NCI-H2196 (cell line): ENCODE data around the gene INPP5A.

Experiments used
- DNase-seq: peaks from one replicate; lab custom pipeline; 2025; ENCODE audit not compliant: unreplicated experiment; lab: John Stamatoyannopoulos, UW

Gene INPP5A

DNA sequence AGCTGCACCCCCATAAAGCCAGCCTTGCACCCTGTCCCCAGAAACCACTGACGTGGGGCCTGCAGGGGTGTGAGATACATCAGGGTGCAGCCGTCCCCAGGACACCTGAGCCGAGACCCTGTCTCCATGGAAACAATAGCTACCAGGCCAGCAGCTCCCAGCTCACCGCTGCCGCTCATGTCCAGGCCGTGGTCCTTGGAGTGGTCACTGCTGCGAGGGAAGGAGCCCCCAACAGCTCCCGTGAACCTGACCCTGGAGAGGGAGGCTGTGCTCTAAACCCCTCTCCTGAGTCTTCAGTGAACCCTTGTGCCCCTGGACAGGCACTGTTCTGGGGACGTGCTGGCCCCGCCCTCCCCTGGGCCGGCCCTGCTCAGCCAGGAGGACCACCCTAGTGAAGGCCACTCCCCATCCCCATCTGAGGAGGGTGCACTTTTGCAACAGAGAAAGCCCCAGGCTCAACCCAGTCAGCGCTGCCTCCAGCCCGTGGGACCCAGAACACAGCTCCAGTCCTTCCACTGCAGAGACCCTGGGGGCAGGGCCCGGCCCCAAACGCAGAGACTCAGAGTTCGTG lies 19.6 kb upstream of the INPP5A start:
- DNase-seq, result no peak

DNA sequence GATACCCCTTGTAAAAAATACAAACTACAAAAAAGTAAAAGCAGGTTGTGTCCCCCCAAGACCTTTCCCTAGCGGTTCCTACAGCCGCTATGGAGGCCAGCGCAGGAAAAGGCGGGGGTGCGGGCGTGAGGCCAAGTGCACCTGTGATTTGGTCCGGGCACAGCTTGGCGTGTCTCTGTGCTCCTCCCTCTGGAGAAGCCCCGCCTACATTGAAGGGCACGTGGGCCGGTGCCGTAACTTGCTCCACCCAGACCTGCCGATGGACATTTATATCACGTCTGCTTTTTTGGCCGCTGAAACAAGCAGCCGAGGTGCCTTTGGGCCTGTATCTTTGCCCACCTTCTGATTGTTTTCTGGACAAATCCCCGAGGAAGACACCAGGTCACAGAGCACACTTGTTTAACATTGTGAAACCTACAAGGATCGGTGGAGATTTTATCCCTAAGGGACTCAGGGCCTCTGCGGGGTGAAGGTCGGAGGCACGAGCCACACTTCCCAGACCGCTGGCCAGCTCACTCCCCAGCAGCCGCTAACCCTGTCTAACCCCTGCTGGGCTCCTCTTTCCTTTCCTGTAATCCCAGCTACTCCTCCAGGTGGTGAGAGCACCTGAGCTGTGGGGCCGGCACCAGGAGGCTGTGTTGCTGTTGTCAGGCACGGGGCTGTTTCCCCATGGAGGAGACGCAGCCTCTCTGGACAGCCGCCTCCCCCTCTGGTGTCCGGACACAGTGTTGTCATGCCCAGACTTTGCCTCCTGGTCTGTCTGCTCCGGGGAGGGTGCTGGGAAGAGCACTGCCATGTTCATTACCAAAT lies 18.8 kb upstream of the INPP5A start:
- DNase-seq, result no peak

DNA sequence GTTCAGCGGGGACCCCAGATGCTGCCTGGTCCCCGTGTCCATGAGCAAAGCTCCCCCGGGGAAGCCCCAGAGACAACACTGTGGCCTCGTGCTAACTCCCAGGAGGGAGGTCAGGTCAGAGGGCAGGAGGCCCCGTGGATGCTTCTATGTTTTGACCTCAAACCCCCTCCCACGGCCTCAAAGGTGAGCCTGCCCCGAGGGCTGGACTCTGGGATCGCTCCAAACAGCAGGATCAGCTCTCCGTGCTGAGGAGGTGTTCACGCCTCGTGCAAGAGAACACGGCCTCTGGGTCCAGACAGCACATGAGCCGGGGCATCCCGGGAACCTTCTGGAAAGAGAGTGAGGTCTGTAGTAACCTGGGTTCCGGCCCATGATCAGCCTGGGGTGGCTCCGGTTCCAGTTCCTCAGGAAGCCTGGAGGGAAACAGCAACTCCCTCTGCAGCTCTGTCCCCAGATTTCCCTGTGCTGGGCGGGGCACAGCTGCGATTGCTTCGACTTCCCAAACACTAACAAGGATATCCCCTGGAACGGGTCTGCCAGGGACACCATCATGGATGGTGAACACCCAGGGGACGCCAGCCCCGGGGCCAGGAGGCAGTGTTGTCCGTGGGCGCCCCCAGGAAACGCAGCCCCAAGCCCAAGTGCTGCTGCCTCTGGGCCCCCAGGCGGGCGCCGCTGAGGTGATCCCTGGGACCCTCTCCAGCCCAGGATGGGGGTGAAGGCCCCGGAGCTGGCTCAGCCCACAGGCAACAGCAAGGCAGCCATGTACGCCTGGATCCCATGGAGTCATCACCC lies 18.0 kb upstream of the INPP5A start:
- DNase-seq, result no peak

DNA sequence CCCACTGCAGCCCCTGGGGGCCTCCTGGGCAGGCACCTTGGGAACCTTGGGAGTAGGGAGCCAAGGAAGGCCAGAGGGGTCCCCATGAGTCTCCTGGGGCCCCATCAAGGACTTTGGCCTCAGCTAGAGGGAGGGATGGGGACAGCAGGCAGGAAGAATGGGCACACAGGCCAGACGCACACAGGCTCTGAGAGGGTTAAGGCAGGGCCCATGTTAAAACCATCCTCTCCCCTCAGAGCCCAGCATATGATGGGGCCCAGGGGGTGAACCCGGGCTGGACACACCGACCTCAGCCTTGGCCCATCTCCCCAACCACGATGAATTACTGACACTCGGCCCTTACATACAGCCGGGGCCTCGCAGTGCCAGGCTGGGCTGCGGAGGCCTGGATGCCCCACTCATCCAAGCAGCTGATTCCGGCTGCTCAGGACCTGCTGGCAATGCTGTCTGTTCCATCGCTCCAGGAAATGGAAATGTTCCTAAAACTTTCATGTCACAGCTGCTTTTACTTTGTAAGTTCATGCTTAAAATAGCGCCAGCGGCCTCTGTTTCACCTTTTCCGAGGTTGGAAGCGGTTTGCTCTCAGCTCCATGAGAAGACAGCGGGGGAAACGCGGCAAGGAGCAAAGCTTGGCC lies 17.3 kb upstream of the INPP5A start:
- no peak for DNase-seq

DNA sequence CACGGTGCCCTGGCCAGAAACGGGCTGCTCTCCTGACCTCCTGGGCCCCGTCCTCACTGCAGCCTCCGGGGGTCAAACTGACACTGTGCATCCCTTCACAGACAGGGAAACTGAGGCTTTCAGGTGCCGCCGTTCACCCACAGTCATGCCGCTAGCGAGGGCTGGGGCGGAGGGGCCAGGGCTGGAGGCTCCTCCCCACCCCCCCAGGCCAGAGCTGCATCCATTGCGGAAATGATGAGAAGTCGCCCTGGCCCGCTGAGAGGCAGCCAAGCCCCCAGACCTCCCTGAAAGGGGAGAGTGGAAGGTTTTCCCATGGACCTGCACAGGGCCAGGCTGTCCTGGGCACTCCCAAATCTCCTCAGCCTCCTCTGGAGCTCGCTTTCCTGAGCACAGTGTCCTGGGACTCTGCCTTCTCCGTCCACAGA lies 16.5 kb upstream of the INPP5A start:
- no peak for DNase-seq

DNA sequence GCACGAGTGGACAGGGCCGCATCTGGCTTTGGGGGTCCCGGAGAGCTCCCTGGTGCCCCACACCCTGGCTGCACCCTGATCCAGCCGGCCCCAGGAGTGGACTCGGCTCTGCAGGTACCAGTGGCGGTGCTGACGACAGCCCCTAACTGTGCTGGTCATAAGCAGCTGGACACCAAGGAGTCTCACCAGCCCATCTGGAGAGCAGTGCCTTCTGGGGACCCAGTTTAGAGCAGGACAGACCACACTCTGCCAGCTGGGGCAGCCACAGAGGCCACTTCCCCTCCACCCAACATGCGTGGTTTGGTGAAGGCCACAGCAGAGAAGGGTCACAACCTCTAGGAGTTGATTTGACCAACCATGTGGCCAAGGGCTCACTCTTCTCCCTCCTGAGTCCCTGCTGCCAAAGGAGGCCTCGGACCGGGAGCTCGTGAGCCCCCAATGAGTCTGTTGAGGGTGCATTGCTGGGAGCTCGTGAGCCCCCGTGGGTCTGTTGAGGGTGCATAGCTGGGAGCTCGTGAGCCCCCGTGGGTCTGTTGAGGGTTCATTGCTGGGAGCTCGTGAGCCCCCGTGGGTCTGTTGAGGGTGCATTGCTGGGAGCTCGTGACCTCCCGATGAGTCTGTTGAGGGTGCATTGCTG lies 16.0 kb upstream of the INPP5A start:
- DNase-seq, result no peak

DNA sequence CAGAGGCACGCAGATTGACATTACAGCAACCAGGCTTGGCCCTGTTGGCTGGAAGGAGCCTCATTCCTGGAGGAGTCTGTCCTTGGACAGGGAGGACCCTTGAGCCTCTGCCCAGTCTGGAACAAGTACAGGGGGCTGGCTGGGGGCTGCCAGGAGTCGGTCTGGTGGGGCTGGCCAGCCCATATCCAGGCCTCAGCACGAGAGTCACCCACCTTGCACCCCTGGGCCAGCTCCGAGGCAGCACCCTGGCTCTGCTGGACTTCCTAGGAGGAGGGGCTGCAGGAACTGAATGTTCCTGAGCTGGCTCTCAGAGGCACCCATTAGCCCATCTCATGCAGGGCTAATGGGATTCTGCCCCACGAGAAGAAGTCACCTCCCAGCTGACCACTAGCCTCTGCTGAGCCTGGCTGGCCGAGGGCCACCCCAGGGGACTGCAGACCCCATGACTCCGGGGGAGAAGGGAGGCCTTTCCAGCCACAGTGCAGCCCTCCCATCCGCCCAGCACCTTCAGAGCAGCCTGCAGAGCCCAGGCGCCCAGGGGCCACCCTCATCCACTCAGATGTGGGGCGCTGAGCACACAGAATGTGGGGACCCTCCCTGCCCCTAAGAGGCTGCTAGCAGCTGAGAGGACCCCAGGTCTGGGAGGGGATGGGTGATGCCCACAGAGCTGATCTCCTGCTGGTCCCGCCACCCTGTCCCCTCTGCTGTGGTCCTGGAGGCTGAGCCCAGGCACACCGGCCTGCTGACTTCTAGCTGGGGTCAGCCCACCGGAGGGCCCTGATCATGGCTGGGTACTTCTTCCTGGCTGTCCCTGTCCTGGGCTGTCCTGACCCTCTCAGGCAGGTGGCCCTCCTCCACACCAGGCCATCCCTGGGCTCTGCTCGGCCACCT lies 14.8 kb upstream of the INPP5A start:
- no peak for DNase-seq

DNA sequence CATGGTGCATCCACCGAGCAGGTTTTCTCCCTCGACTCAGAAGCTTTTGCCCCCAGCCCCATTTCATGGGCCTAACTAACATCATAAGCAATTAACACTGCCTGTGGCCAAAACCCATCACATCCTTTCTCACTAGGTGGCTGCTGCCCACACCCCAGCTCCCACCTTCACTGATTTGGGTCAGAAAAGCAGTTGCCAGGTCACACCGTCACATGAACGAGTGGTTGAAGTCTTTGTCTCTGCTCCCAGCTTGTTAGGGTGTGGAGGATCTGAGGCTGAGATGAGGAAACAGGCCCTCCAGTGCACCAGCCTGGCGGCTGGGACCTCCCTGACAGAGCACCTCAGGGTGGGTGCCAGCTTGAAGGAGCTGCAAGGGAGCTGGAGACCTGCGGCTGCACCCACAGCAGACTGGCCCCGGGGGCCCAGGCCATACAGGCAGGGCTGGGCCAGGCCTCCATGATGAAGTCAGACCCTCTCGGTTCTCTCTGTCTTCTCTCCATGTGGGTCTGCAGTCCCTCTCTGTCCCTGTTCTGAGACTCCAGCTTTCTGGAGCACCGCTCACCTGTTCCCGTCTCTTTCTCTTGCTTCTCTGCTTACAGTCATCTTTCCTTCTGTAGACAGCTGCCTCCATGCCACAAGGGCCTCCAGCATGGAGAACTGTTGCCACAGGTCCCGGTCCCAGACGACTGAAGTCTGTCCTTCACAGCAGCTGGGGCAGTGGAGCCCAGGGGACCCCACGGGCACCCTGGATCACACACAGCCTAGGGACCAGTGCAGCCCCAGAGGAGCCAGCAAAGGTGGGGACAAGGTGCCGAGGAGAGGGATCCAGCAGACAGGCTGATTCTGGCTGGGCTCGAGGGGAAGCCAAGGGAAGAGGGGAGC lies 13.8 kb upstream of the INPP5A start:
- DNase-seq, result no peak

DNA sequence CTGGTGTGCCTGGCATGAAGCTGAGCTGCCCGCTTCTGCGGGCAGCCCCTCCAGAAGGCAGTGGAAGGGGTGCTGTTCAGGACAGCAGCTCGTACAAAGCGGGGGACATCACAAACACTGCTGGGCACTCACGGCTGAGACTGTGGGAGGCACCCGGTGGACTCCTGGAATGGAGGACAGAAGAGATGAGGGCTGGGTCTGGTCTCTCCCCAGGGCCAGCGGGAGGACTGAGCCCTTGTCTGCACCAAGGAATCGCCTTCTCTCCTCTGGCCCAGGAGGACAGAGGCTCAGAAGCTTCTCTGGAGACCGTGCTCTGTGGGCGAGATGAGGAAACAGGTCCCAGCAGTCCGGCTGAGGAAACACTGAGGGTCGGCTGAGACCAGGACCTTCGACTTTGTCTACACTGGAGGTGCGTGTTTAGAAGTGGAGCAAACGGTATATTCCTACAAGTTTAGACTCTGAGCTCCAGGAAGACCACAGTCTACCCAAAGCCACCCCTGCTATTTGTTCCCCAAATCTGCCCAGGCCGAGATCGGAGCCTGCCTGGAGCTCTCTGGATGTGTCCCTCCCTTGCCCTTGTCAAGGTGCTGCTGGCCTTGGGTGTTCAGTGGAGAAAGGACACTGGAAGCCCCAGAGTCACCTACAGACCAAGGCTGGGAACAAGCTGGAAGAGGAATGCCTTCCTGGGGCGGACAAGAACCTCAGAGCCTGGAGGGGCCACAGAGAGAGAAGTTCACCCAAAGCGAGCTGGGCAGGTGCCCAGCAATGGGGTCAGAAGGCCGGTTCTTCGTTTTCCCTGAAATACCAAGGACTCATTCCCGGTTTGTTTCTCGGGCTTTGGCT lies 12.9 kb upstream of the INPP5A start:
- DNase-seq, result no peak

DNA sequence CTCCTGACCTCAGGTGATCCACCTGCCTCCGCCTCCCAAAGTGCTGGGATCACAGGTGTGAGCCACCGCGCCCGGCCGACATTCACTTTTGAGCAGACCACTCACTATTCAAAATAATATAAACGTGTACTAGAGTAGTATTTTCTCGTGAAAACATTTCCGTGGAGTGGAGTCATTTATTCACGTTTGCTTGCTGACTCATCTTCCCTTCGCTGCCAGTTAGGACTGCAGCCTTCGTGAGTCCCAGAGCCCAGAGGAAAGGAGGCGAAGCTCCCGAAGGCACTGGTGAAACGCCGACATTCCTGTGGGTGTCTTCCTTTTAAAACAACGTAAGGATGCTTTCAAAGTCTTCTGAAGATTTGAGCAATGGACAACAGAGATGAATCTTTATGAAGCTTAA lies 10.9 kb upstream of the INPP5A start:
- no peak for DNase-seq

DNA sequence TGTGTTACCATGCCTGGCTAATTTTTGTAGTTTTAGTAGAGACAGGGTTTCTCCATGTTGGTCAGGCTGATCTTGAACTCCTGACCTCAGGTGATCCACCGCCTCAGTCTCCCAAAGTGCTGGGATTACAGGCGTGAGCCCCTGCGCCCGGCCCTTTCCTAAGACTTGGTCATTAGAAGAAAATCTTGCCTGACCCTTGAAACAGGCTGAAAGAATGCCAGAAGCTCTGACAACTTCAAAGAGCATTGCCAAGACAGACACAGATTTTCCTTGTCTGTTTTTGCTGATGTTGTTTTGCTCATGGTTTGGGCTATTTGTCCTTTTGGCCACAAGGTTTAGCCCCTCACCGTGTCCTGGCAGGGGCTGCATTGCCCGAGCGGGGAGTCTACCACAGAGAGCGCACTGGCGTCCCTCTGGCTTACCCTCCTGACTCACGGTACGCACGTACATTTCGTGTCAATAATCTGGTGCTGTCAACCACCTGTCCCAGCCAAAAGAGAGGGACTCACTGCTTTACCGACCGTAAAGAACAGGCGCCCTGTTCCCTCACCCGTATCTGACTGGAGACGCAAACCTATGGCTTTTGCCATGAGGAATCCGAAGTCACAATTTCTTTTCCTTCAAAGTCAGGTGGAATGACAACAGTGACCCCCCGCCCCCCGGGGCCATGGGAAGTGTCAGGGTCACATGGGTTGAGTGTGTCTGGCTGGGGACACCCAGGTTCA lies 10.1 kb upstream of the INPP5A start:
- DNase-seq, result no peak

DNA sequence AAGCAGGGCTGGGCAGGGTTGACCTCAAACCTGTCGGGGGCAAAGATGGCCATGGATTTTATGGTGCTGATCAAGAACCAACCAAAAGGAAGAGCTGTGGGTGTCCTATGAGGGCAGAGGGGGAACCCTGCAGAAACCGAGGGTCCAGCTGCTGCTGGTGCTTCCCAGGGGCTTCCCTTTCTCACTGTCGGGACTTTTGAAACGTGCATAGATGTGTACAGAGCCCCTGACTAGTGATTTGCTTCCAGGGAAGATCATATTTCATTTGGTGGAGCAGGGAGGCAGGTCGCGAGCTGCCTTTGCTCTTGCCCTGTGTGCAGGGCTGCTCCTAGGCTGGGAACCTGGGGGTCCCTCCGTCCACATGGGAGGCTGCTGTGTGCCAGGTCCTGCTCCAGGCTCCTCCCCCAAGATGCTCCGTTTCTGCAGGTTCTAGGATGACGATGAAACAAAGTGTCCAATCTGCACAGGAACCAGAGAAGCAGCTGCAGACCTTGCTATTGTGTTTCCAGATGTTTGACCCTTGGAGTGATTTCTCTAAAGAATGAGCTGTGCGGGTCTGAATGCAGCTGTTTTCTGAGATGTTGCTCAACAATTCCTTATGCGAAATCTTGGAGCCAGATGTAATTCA lies 9.4 kb upstream of the INPP5A start:
- DNase-seq, result no peak

DNA sequence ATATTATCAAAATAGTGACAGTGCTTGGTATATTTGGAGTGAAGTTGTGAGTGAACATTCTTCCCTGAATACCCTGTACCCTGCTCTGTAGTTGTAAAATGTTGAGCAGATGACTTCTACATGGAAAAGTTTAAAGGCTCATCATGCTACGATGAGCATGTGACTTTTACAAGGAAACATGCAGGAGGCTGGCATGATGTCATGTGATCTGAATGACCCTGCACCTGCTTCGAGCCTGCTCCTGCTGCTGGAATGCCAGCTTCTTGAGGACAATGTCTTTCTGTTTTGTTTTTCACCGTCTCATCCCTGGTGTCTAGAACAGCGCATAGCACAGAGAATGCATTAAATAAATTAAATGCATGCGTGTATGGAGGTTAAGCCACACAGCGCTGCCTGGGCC lies 5.4 kb upstream of the INPP5A start:
- no peak for DNase-seq

DNA sequence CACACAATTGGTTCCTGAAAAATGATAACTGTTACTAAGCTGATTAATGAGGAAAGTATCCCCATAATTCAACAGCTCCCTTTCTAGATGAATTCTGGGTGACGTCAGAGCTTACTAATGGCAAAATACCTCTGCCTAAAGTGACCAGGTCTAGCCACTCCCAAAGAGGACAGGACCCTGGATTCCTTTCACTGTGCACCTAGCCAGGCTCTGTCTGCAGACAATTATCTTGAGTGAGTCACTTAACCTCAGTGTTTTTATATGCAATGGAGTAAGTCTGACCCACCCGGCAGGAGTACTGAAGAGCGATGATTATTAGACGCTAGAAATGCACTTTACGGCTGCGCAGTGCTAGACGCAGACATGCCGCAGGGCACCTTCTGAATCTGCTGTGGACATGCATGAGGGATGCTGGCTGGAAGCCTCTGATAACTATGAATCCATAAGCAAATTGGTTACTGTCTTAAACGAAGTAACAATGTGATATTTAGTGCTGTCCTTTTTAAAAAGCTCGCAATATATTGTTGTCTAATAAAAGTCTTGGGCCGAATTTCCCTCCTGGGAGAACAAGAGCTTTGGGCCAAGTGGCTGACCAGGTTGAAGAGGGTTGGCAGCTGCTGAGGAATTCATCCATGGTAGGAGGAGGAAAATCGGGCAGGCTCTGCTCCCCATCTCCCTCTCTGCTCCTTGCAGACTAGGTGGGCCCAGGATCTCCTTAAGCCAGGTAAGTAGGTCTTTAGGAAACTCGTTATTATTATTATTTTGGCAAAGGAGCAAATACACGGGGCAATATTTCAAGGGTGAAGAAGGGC lies 4.6 kb upstream of the INPP5A start:
- DNase-seq, result no peak

DNA sequence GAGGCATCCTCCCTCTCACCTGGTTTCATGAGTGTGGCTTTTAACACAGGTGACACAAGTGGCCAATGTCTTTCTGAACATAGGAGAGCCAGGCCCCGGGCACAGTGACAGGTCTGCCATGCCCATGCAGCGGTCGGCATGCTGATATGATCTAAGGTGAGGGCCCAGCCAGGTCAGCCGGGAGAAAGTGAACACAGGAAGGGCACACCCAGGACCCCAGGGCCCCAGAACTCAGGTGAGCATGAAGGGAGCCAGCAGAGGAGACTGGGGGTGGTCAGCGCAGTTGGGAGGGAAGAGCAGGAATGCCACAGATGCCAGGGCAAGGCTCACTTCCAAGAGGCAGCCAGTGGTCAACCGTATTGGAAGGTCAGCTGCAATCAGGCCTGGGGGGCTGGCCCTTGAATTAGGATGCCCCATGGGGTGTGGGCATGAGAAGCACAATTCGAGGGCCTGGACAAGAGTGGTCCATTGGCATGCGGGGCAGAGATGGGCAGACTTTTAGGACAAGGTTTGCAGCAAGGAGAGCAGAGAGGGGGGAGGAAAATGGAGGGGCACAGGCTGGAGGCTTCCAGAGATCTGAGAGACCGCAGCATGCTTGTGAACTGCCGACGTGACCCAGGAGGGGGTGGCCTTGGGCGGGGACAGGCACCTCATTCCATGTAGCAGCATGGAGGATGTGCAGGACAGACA lies 3.9 kb upstream of the INPP5A start:
- DNase-seq, result no peak
